Measurements from ENCODE around the gene GMEB2. TPM values are rescaled to one million over a fixed set of nuclear protein-coding genes. Genes with fewer than 3 reads are reported as not detected.

GMEB2 gene
- total RNA-seq, 1 experiment from 2014 or later = 19.6 TPM

DNA sequence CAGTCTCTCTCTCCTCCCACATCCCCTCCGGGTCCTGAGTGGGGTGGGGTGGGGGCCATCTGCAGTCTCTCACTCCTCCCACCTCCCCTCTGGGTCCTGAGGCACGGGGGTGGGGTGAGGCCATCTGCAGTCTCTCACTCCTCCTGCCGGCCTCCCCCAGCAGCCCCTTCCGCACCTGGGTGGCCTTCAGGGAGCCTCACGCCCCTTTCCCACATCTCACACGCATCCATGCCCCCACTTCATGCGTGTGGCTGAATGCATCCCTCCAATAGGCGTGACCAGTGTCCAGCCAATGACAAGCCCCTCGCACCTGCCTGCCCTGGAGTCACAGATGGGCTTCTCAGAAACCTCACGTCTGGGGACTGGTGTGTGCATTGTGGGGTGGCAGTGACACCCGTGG lies 78.4 kb downstream of the GMEB2 start:
- no peak overlapping the region for H3K4me3 Mint-ChIP-seq (ENCODE audit: unreplicated experiment)
- POLR2A ChIA-PET = no interaction called here
- BruUV-seq (replicated peaks) = no TSS peak
- H3K36me3 Mint-ChIP-seq (ENCODE audit: insufficient read depth, unreplicated experiment) = peaks cover 6% of the 10 kb centered on the region
- CTCF ChIA-PET = interaction anchor here (0.7 kb wide), 1 partner anchor 12 kb away, joined by 3 read pairs; no protein-coding TSS in a partner anchor
- no peaks in the 10 kb centered on the region for H3K9me3 Mint-ChIP-seq (ENCODE audit: unreplicated experiment)
- no peak overlapping the region for H3K27ac Mint-ChIP-seq (ENCODE audit: low read depth, unreplicated experiment)
- TF ChIP-seq, protein P1, sequence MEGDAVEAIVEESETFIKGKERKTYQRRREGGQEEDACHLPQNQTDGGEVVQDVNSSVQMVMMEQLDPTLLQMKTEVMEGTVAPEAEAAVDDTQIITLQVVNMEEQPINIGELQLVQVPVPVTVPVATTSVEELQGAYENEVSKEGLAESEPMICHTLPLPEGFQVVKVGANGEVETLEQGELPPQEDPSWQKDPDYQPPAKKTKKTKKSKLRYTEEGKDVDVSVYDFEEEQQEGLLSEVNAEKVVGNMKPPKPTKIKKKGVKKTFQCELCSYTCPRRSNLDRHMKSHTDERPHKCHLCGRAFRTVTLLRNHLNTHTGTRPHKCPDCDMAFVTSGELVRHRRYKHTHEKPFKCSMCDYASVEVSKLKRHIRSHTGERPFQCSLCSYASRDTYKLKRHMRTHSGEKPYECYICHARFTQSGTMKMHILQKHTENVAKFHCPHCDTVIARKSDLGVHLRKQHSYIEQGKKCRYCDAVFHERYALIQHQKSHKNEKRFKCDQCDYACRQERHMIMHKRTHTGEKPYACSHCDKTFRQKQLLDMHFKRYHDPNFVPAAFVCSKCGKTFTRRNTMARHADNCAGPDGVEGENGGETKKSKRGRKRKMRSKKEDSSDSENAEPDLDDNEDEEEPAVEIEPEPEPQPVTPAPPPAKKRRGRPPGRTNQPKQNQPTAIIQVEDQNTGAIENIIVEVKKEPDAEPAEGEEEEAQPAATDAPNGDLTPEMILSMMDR (IDR thresholded peaks at IDR 0.05; ENCODE audit: unreplicated experiment) = no peak
- intact Hi-C loops (cut with micrococcal nuclease) = no loop called here
- H3K4me1 Mint-ChIP-seq (ENCODE audit: insufficient read depth, unreplicated experiment) = peaks cover 19% of the 10 kb centered on the region
- no peak for DNase-seq (ENCODE audit: unreplicated experiment)
- no peaks in the 10 kb centered on the region for H3K27me3 Mint-ChIP-seq (ENCODE audit: insufficient read depth, unreplicated experiment)

DNA sequence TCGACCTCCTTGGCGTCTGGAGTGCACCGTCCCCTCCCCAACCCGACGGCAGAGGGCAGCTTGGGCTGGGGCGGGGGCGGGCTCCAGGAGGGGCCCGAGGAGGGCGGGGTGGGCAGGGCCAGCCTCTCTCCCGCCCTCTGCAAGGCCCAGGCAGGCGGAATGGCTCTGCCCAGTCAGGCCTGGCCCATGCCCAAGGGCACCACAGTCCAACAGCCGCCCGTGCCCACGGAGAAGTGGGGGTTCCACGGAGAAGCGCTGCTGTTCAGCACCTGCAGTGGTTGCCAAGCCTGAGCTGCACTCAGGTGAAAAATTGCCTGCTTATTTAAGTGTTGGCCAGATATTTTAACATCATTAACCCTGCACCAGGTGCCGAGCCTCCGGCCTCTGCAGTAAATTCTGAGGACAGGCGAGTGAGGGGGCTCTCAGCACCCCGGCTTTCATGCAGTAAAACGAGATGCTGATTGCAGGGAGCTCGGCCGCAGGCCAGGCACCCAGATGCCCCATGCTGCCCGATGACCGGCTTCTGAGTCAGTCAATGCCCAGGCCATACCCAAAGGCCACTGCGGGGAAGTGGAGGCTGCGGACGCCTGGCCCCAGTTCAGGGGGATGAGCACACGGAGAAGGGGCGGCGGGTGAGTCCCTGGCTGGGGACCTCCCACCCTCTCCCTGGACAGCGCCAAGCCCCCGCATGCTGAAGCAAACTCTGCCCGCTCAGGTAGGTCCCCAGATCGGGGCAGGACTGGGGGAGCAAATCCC lies 79.0 kb downstream of the GMEB2 start, which contains the start of gene SRMS:
TSS of gene SRMS (minus strand) at position 25 of the 756 bp plus-strand sequence. CDS start 286 bp downstream, outside the sequence.
- TF ChIP-seq, protein P1 (IDR thresholded peaks at IDR 0.05; ENCODE audit: unreplicated experiment) = no peak
- no peaks in the 10 kb centered on the region for H3K9me3 Mint-ChIP-seq (ENCODE audit: unreplicated experiment)
- no peak within 1 kb of the TSS for H3K4me3 Mint-ChIP-seq (ENCODE audit: unreplicated experiment)
- POLR2A ChIA-PET = no interaction called here
- DNase-seq (ENCODE audit: unreplicated experiment) = peak; percentile 34
- H3K4me1 Mint-ChIP-seq (ENCODE audit: insufficient read depth, unreplicated experiment) = peaks cover 21% of the 10 kb centered on the region
- CTCF ChIA-PET = interaction anchor here (0.7 to 1.3 kb wide), 2 partner anchors 9 to 13 kb away, joined by 3 read pairs; no protein-coding TSS in a partner anchor
- peaks cover 7% of the 10 kb centered on the region for H3K36me3 Mint-ChIP-seq (ENCODE audit: insufficient read depth, unreplicated experiment)
- intact Hi-C loops (cut with micrococcal nuclease) = no loop called here
- BruUV-seq (replicated peaks) = no TSS peak
- H3K27ac Mint-ChIP-seq (ENCODE audit: low read depth, unreplicated experiment) = no peak within 1 kb of the TSS
- no peaks in the 10 kb centered on the region for H3K27me3 Mint-ChIP-seq (ENCODE audit: insufficient read depth, unreplicated experiment)

DNA sequence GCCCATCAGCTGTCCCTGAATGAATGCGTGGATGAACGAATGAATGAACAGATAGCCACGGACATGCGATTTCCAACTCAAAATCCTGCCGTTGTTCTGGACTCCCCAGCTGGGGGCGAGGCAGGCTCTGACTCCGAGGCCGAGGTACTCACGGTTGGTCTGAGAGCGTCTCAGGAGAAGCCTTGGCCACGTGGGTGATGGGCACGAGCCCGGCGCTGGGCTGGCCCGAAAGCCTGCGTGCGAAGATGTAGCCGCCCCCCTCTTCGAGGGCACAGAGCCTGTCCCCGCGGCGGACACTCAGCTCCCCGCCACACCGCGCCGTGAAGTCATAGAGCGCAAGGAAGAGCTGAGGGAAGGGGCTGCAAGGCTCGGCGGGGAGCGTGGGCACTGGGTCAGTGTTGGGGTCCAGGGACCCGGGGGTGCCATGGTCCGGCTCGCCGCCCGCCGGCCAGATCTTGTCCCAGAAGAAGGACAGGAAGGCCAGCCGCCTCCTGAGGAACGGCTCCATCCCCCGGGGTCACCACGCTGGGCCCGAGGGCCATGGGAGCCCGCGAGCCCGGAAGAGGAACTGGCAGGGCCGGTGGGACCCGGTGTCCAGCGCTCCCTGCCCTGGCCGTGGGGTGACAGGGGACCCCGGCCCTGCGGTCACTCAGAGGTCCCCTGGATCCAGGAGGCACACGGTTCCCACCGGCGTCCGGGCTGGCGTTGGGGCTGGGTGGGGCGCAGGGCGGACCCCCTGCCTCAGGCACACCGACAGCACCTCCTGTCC lies 79.8 kb downstream of the GMEB2 start:
- TF ChIP-seq, protein P1 (IDR thresholded peaks at IDR 0.05; ENCODE audit: unreplicated experiment) = no peak

More for the DNA sequence above, 79.8 kb downstream of the GMEB2 start:
- no peak overlapping the region for H3K4me3 Mint-ChIP-seq (ENCODE audit: unreplicated experiment)
- no peak overlapping the region for H3K27ac Mint-ChIP-seq (ENCODE audit: low read depth, unreplicated experiment)
- ChIA-PET POLR2A (no interaction called here), CTCF (interaction anchor here (0.6 to 1.3 kb wide), 3 partner anchors 8 to 427 kb away, joined by 3 to 5 read pairs (median 3); no protein-coding TSS in a partner anchor)
- intact Hi-C loops (cut with micrococcal nuclease) = no loop called here
- H3K36me3 Mint-ChIP-seq (ENCODE audit: insufficient read depth, unreplicated experiment) = peaks cover 7% of the 10 kb centered on the region
- no peak for DNase-seq (ENCODE audit: unreplicated experiment)
- H3K9me3 Mint-ChIP-seq (ENCODE audit: unreplicated experiment) = no peaks in the 10 kb centered on the region
- no TSS peak for BruUV-seq (replicated peaks)
- H3K27me3 Mint-ChIP-seq (ENCODE audit: insufficient read depth, unreplicated experiment) = no peaks in the 10 kb centered on the region
- H3K4me1 Mint-ChIP-seq (ENCODE audit: insufficient read depth, unreplicated experiment) = peaks cover 21% of the 10 kb centered on the region
